AML-193 (cell line): Measurements from ENCODE around the gene IL36A.

Experiments used
- DNase-seq, 2 experiments: peaks; one replicate each; lab custom pipeline; 2025; lab: John Stamatoyannopoulos, UW

Gene IL36A

GRCh38 chr2:113005030-113005509, at the start of gene IL36A:
Gene IL36A, plus strand, starts transcription at chr2:113005459. Its CDS starts 413 bp downstream, at chr2:113005872.
- DNase-seq = no peak

- DNase-seq = no peak
Observed at GRCh38 chr2:112957511-112957910, 47.7 kb upstream of the IL36A start.

- DNase-seq = peak; percentile 54 to 58
Observed at GRCh38 chr2:112958428-112959108, 46.7 kb upstream of the IL36A start.

GRCh38 chr2:112959109-112959812, 46.0 kb upstream of the IL36A start:
- no peak for DNase-seq

- no peak for DNase-seq
Observed at GRCh38 chr2:112960230-112960825, 44.9 kb upstream of the IL36A start.

- no peak for DNase-seq
Observed at GRCh38 chr2:112962308-112963175, 42.7 kb upstream of the IL36A start.

GRCh38 chr2:112967023-112967422, 38.2 kb upstream of the IL36A start:
- no peak for DNase-seq

- DNase-seq = no peak
Observed at GRCh38 chr2:112972423-112973086, 32.7 kb upstream of the IL36A start.

GRCh38 chr2:112973156-112973555, 32.1 kb upstream of the IL36A start:
- DNase-seq = no peak

- DNase-seq = no peak
Observed at GRCh38 chr2:112977559-112978056, 27.7 kb upstream of the IL36A start, which contains the start of gene IL36G. Gene IL36G, plus strand, starts transcription at chr2:112978006. Its CDS starts 633 bp downstream, at chr2:112978639.

GRCh38 chr2:112979731-112980130, 25.5 kb upstream of the IL36A start:
- no peak for DNase-seq

- no peak for DNase-seq
Observed at GRCh38 chr2:112980537-112980936, 24.7 kb upstream of the IL36A start.

- DNase-seq = no peak
Observed at GRCh38 chr2:112985090-112985489, 20.2 kb upstream of the IL36A start.

- no peak for DNase-seq
Observed at GRCh38 chr2:112989611-112990010, 15.6 kb upstream of the IL36A start.

GRCh38 chr2:112993831-112994230, 11.4 kb upstream of the IL36A start:
- no peak for DNase-seq

- no peak for DNase-seq
Observed at GRCh38 chr2:112994648-112995047, 10.6 kb upstream of the IL36A start.

- DNase-seq = no peak
Observed at GRCh38 chr2:112995346-112995920, 9.8 kb upstream of the IL36A start.

GRCh38 chr2:112996635-112997034, 8.6 kb upstream of the IL36A start:
- DNase-seq = no peak

GRCh38 chr2:112997151-112997550, 8.1 kb upstream of the IL36A start:
- DNase-seq = no peak

GRCh38 chr2:113000436-113000835, 4.8 kb upstream of the IL36A start:
- DNase-seq = no peak

- DNase-seq = no peak
Observed at GRCh38 chr2:113002677-113003076, 2.6 kb upstream of the IL36A start.
